ENCODE results near the gene DSC1.
"Not testable (repeated sequence)": the region's sequence is repeated elsewhere in the genome, so short reads cannot be mapped to it uniquely, and the experiment has no call there.

Gene DSC1

DNA sequence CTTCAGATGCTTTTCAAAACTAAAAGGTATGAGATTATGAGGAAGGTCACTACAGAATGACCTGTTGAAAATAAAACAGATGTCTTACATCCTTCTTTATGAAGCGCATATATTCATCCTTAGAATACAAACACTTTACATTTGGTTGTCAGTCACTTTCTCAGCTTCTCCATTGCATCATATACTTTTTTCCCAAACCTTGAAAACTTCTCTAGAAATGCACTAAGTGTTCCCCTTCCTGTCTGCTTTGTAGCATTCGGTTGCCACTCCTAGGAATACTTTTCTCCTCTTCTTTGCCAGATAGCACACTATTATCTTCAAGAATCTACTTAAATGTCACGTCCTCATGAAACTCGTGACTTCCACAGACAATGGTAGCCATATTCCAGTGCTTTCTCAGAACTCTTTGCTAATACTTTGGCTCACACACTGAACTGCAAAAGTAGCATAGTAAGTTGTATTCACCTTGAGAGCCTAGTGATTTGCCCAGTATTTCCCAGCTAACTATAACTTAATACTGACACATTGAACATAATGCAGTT lies 27.6 kb downstream of the DSC1 start:
- TF ChIP-seq CTCF (IDR thresholded peaks at IDR 0.05; ENCODE audit: low read depth, low read length, poor library complexity, severe bottlenecking) (no peak), EZH2phosphoT487 (IDR thresholded peaks at IDR 0.05; ENCODE audit: borderline replicate concordance, low read length) (no peak)
- H3K4me1 ChIP-seq (ENCODE audit: control insufficient read depth, low read length) = no peaks in the 10 kb centered on the region

GRCh38 chr18:31129398-31130115 lies 33.1 kb downstream of the DSC1 start:
- Histone ChIP-seq H3K79me2 (ENCODE audit: control insufficient read depth, low read length) (no peaks in the 10 kb centered on the region), H3K9me3 (ENCODE audit: control insufficient read depth, insufficient read depth, low read length) (no peaks in the 10 kb centered on the region), H3K4me1 (ENCODE audit: control insufficient read depth, low read length) (no peaks in the 10 kb centered on the region), H3K27ac (ENCODE audit: low read depth, low read length) (no peak overlapping the region), H3K4me3 (ENCODE audit: low read length) (no peak overlapping the region), H3K4me2 (ENCODE audit: low read length) (no peak overlapping the region), H3K36me3 (ENCODE audit: control insufficient read depth, low read length) (no peaks in the 10 kb centered on the region), H3K9me2 (replicated peaks; ENCODE audit: control insufficient read depth, low read length) (no peaks in the 10 kb centered on the region), H3F3A (ENCODE audit: control insufficient read depth, insufficient read depth) (no peaks in the 10 kb centered on the region), H3K27me3 (ENCODE audit: control insufficient read depth, low read length) (no peaks in the 10 kb centered on the region), H4K20me1 (ENCODE audit: control insufficient read depth, insufficient read depth, low read depth, low read length) (no peaks in the 10 kb centered on the region)
- no peak for TF ChIP-seq CTCF (IDR thresholded peaks at IDR 0.05; ENCODE audit: low read depth, low read length, poor library complexity, severe bottlenecking)
- TF ChIP-seq EZH2phosphoT487 (IDR thresholded peaks at IDR 0.05; ENCODE audit: borderline replicate concordance, low read length) = no peak

More for the DNA sequence above, 27.6 kb downstream of the DSC1 start:
- Histone ChIP-seq H4K20me1 (ENCODE audit: control insufficient read depth, insufficient read depth, low read depth, low read length) (no peaks in the 10 kb centered on the region), H3K4me2 (ENCODE audit: low read length) (no peak overlapping the region), H3K27me3 (ENCODE audit: control insufficient read depth, low read length) (no peaks in the 10 kb centered on the region), H3K9me3 (ENCODE audit: control insufficient read depth, insufficient read depth, low read length) (no peaks in the 10 kb centered on the region), H3K79me2 (ENCODE audit: control insufficient read depth, low read length) (no peaks in the 10 kb centered on the region), H3F3A (ENCODE audit: control insufficient read depth, insufficient read depth) (no peaks in the 10 kb centered on the region), H3K9me2 (replicated peaks; ENCODE audit: control insufficient read depth, low read length) (no peaks in the 10 kb centered on the region), H3K4me3 (ENCODE audit: low read length) (no peak overlapping the region), H3K27ac (ENCODE audit: low read depth, low read length) (no peak overlapping the region), H3K36me3 (ENCODE audit: control insufficient read depth, low read length) (no peaks in the 10 kb centered on the region)

- Histone ChIP-seq H3K9me2 (replicated peaks; ENCODE audit: control insufficient read depth, low read length) (no peaks in the 10 kb centered on the region), H3K4me3 (ENCODE audit: low read length) (no peak overlapping the region), H4K20me1 (ENCODE audit: control insufficient read depth, insufficient read depth, low read depth, low read length) (no peaks in the 10 kb centered on the region), H3F3A (ENCODE audit: control insufficient read depth, insufficient read depth) (no peaks in the 10 kb centered on the region), H3K36me3 (ENCODE audit: control insufficient read depth, low read length) (no peaks in the 10 kb centered on the region), H3K27me3 (ENCODE audit: control insufficient read depth, low read length) (no peaks in the 10 kb centered on the region), H3K9me3 (ENCODE audit: control insufficient read depth, insufficient read depth, low read length) (no peaks in the 10 kb centered on the region), H3K27ac (ENCODE audit: low read depth, low read length) (no peak overlapping the region), H3K4me2 (ENCODE audit: low read length) (no peak overlapping the region), H3K4me1 (ENCODE audit: control insufficient read depth, low read length) (no peaks in the 10 kb centered on the region), H3K79me2 (ENCODE audit: control insufficient read depth, low read length) (no peaks in the 10 kb centered on the region)
- TF ChIP-seq EZH2phosphoT487 (IDR thresholded peaks at IDR 0.05; ENCODE audit: borderline replicate concordance, low read length) (no peak), CTCF (IDR thresholded peaks at IDR 0.05; ENCODE audit: low read depth, low read length, poor library complexity, severe bottlenecking) (no peak)
Measured at GRCh38 chr18:31125878-31126277, 36.8 kb downstream of the DSC1 start.

DNA sequence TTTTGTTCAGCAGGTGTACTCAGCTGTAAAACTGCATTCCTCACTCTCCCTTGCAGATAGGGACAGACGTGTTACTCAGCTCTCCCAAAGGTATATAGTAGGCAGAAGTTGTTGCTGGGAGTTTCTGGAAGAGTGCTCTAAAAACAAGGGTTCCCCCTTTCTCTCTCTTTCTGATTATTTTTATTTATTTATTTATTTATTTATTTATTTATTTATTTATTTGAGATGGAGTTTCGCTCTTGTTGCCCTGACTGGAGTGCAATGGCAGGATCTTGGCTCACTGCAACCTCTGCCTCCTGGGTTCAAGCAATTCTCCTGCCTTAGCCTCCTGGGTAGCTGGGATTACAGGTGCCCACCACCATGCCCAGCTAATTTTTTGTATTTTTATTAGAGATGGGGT lies 39.5 kb downstream of the DSC1 start:
- H3K36me3 ChIP-seq (ENCODE audit: control insufficient read depth, low read length); H3K4me3 ChIP-seq (ENCODE audit: low read length); H3K27me3 ChIP-seq (ENCODE audit: control insufficient read depth, low read length): not testable (repeated sequence)

More for the DNA sequence above, 39.5 kb downstream of the DSC1 start:
- not testable (repeated sequence) for H3K79me2 ChIP-seq (ENCODE audit: control insufficient read depth, low read length); H3K27ac ChIP-seq (ENCODE audit: low read depth, low read length); H3K4me2 ChIP-seq (ENCODE audit: low read length); H3K9me3 ChIP-seq (ENCODE audit: control insufficient read depth, insufficient read depth, low read length); H4K20me1 ChIP-seq (ENCODE audit: control insufficient read depth, insufficient read depth, low read depth, low read length); H3F3A ChIP-seq (ENCODE audit: control insufficient read depth, insufficient read depth); H3K4me1 ChIP-seq (ENCODE audit: control insufficient read depth, low read length); H3K9me2 ChIP-seq (replicated peaks; ENCODE audit: control insufficient read depth, low read length)

Data from DOHH2 (cell line).